GM23338 (cell line): Measurements from ENCODE around the gene ANAPC13. TPM values are rescaled to one million over a fixed set of nuclear protein-coding genes. Genes with fewer than 3 reads are reported as not detected.

Source experiments
- ATAC-seq: fragments of 200-7000 bp; cut with Tn5 transposase; 3 replicates; pipeline ENCODE4 v1.9.1; 2020
- DNase-seq: peaks from one replicate; pipeline ENCODE4 v3.0.0-alpha.2; 2015; ENCODE audit warnings: low spot score
- H2AFZ ChIP-seq: fragments of 200-600 bp; sonication (generic); 2 replicates; pipeline ENCODE4 v1.8.0; 2016; ENCODE audit warnings: antibody characterized with exemption, mild to moderate bottlenecking, moderate library complexity
- H3F3A ChIP-seq: fragments of 200-600 bp; sonication (generic); replicated peaks from 2 replicates; pipeline ENCODE4 v1.8.0; 2017; ENCODE audit warnings: antibody characterized with exemption, mixed run types, low read depth
- H3K27ac ChIP-seq: fragments of 200-600 bp; sonication (generic); 2 replicates; pipeline ENCODE4 v1.6.1; 2016; ENCODE audit warnings: low read depth
- H3K27me3 ChIP-seq: fragments of 200-600 bp; sonication (generic); 2 replicates; pipeline ENCODE4 v1.8.0; 2016; ENCODE audit warnings: mild to moderate bottlenecking, mixed run types, moderate library complexity; ENCODE audit not compliant: insufficient read depth
- H3K36me3 ChIP-seq: fragments of 200-600 bp; sonication (generic); 2 replicates; pipeline ENCODE4 v1.8.0; 2016; ENCODE audit warnings: mild to moderate bottlenecking; ENCODE audit not compliant: insufficient read depth
- H3K4me1 ChIP-seq: fragments of 200-600 bp; sonication (generic); 2 replicates; pipeline ENCODE4 v1.8.0; 2016; ENCODE audit warnings: mild to moderate bottlenecking, moderate library complexity; ENCODE audit not compliant: insufficient read depth
- H3K4me2 ChIP-seq: fragments of 200-600 bp; sonication (generic); 2 replicates; pipeline ENCODE4 v1.7.1; 2017; ENCODE audit warnings: mixed run types
- H3K4me3 ChIP-seq: fragments of 200-600 bp; sonication (generic); 2 replicates; pipeline ENCODE4 v1.6.1; 2016; ENCODE audit warnings: mixed run types
- H3K79me2 ChIP-seq: fragments of 200-600 bp; sonication (generic); replicated peaks from 2 replicates; pipeline ENCODE4 v1.8.0; 2017; ENCODE audit warnings: mild to moderate bottlenecking; ENCODE audit not compliant: insufficient read depth
- H3K9me2 ChIP-seq: fragments of 200-600 bp; sonication (generic); 2 replicates; pipeline ENCODE4 v1.8.0; 2017; ENCODE audit not compliant: insufficient read depth
- H4K20me1 ChIP-seq: fragments of 200-600 bp; sonication (generic); replicated peaks from 2 replicates; pipeline ENCODE4 v1.8.0; 2017; ENCODE audit warnings: mild to moderate bottlenecking; ENCODE audit not compliant: insufficient read depth
- H3K27ac Mint-ChIP-seq: 2 replicates; pipeline ENCODE4 v1.8.0; 2020; ENCODE audit warnings: inconsistent platforms, mild to moderate bottlenecking, moderate library complexity, mixed read lengths
- H3K27me3 Mint-ChIP-seq: 3 replicates; pipeline ENCODE4 v1.8.0; 2022; ENCODE audit warnings: low read depth, mild to moderate bottlenecking, moderate library complexity, mixed read lengths, inconsistent platforms; ENCODE audit not compliant: insufficient read depth, poor library complexity
- H3K36me3 Mint-ChIP-seq: 3 replicates; pipeline ENCODE4 v1.8.0; 2021; ENCODE audit warnings: low read depth, mild to moderate bottlenecking, inconsistent platforms, moderate library complexity, mixed read lengths
- H3K4me1 Mint-ChIP-seq: 3 replicates; pipeline ENCODE4 v1.8.0; 2020; ENCODE audit warnings: mild to moderate bottlenecking, inconsistent platforms, mixed read lengths
- H3K4me3 Mint-ChIP-seq: 3 replicates; pipeline ENCODE4 v1.8.0; 2021; ENCODE audit warnings: moderate library complexity, mild to moderate bottlenecking, inconsistent platforms, mixed read lengths
- H3K9me3 Mint-ChIP-seq: 3 replicates; pipeline ENCODE4 v1.8.0; 2020; ENCODE audit warnings: moderate library complexity, mild to moderate bottlenecking, inconsistent platforms, mixed read lengths
- EZH2 ChIP-seq: fragments of 200-600 bp; sonication (generic); IDR thresholded peaks from one replicate; pipeline ENCODE4 v1.8.0; 2017; ENCODE audit warnings: antibody characterized with exemption, mild to moderate bottlenecking, low read depth; ENCODE audit not compliant: unreplicated experiment
- EZH2phosphoT487 ChIP-seq: fragments of 200-600 bp; sonication (generic); IDR thresholded peaks from one replicate; pipeline ENCODE4 v1.8.1; 2018; ENCODE audit warnings: antibody characterized with exemption; ENCODE audit not compliant: unreplicated experiment
- JUNB ChIP-seq: IDR thresholded peaks from one replicate; pipeline ENCODE4 v1.6.1; 2016; ENCODE audit warnings: antibody characterized with exemption; ENCODE audit not compliant: unreplicated experiment
- polyA plus RNA-seq: library from polyadenylated mRNA; unstranded; fragments of >200 nt; fragmentation: Nextera tagmentation; extraction: Ambion mirVana; gene quantifications from 2 replicates; pipeline ENCODE4 v1.2.1, GENCODE V29; 2016
- total RNA-seq: library from RNA; depleted of rRNA; stranded (reverse); fragments of >200 nt; shearing (Covaris generic); gene quantifications from 2 replicates; pipeline ENCODE4 v1.2.3, GENCODE V29; 2014
- TF ChIP-seq, protein P1 (sequence below): fragments of 250-450 bp; sonication (Bioruptor Pico); IDR thresholded peaks from 2 replicates; pipeline ENCODE4 v1.5.0; 2020; ENCODE audit warnings: mild to moderate bottlenecking, moderate library complexity
- TF ChIP-seq, protein P2 (sequence below): IDR thresholded peaks from 2 replicates; pipeline ENCODE4 v1.6.1; 2016; ENCODE audit warnings: antibody characterized with exemption

ANAPC13 gene
- total and polyA plus RNA-seq, 2 experiments from 2014 or later = 44.4 to 76.8 TPM

DNA sequence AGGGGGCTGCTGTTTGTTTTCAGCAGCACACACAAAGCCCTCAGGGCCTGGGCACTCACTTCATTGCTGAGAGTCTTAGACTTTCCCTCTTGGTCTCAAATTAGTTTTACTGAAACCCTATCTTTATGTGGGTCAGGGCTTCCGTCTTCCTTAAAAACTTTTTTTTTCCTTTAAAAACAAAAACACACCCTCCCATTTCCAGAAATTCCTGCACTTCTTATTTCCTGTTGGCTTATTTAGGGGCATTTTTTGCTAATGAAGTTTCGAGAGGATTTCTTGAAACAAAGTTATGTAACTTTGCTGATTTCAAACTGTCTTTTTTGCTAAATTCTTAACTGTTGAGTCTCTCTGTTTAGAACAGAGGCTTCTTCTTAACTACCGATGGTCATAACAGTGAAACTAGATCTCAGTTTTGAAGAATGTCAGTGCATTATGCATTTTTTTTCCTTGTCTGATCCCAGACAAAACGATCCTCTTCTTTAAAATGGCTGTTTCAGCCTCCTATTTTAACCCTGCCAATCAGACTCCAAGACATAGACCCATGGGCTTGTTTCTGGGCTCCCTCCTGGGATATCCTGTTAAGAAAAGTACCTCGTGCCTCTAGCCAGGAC is 23.3 kb downstream of the ANAPC13 start (continued):
- TF ChIP-seq, protein P1, sequence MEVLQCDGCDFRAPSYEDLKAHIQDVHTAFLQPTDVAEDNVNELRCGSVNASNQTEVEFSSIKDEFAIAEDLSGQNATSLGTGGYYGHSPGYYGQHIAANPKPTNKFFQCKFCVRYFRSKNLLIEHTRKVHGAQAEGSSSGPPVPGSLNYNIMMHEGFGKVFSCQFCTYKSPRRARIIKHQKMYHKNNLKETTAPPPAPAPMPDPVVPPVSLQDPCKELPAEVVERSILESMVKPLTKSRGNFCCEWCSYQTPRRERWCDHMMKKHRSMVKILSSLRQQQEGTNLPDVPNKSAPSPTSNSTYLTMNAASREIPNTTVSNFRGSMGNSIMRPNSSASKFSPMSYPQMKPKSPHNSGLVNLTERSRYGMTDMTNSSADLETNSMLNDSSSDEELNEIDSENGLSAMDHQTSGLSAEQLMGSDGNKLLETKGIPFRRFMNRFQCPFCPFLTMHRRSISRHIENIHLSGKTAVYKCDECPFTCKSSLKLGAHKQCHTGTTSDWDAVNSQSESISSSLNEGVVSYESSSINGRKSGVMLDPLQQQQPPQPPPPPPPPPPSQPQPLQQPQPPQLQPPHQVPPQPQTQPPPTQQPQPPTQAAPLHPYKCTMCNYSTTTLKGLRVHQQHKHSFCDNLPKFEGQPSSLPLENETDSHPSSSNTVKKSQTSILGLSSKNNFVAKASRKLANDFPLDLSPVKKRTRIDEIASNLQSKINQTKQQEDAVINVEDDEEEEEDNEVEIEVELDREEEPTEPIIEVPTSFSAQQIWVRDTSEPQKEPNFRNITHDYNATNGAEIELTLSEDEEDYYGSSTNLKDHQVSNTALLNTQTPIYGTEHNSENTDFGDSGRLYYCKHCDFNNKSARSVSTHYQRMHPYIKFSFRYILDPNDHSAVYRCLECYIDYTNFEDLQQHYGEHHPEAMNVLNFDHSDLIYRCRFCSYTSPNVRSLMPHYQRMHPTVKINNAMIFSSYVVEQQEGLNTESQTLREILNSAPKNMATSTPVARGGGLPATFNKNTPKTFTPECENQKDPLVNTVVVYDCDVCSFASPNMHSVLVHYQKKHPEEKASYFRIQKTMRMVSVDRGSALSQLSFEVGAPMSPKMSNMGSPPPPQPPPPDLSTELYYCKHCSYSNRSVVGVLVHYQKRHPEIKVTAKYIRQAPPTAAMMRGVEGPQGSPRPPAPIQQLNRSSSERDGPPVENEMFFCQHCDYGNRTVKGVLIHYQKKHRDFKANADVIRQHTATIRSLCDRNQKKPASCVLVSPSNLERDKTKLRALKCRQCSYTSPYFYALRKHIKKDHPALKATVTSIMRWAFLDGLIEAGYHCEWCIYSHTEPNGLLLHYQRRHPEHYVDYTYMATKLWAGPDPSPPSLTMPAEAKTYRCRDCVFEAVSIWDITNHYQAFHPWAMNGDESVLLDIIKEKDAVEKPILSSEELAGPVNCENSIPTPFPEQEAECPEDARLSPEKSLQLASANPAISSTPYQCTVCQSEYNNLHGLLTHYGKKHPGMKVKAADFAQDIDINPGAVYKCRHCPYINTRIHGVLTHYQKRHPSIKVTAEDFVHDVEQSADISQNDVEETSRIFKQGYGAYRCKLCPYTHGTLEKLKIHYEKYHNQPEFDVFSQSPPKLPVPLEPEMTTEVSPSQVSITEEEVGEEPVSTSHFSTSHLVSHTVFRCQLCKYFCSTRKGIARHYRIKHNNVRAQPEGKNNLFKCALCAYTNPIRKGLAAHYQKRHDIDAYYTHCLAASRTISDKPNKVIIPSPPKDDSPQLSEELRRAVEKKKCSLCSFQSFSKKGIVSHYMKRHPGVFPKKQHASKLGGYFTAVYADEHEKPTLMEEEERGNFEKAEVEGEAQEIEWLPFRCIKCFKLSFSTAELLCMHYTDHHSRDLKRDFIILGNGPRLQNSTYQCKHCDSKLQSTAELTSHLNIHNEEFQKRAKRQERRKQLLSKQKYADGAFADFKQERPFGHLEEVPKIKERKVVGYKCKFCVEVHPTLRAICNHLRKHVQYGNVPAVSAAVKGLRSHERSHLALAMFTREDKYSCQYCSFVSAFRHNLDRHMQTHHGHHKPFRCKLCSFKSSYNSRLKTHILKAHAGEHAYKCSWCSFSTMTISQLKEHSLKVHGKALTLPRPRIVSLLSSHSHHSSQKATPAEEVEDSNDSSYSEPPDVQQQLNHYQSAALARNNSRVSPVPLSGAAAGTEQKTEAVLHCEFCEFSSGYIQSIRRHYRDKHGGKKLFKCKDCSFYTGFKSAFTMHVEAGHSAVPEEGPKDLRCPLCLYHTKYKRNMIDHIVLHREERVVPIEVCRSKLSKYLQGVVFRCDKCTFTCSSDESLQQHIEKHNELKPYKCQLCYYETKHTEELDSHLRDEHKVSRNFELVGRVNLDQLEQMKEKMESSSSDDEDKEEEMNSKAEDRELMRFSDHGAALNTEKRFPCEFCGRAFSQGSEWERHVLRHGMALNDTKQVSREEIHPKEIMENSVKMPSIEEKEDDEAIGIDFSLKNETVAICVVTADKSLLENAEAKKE (CRISPR knock-in tag) = no peak

DNA sequence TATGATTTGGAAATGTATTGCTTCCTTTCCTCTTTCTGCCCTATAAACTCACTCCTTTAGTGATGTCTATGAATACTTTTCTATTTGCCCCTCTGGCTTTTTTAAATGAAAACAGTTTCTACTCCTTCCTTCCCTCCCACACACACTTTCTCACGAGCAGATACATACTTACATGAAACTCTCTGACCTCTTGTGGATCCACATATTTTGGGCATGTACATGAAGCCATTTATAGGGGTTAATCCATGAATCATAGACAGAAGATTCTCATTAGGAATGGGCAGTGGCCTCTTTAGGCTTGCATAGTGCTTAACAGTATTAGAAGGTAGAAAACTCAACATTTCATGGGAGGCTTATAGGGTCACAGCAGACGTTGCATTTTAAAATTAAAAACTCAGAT is 24.8 kb downstream of the ANAPC13 start:
- Histone ChIP-seq H3K4me1 (peaks cover 31% of the 10 kb centered on the region), H3K4me2 (no peak overlapping the region), H3K9me2 (no peaks in the 10 kb centered on the region), H3K79me2 (no peaks in the 10 kb centered on the region), H3K27ac (no peak overlapping the region), H3K27me3 (no peaks in the 10 kb centered on the region), H4K20me1 (no peaks in the 10 kb centered on the region), H3F3A (peaks cover 5% of the 10 kb centered on the region; the same call in 1 of the 2 replicates), H3K4me3 (no peak overlapping the region), H2AFZ (no peak overlapping the region), H3K36me3 (no peaks in the 10 kb centered on the region)
- no peak overlapping the region for H3K27ac Mint-ChIP-seq
- peaks cover 13% of the 10 kb centered on the region for H3K27me3 Mint-ChIP-seq
- DNase-seq (no peak), ATAC-seq (no peak)
- H3K9me3 Mint-ChIP-seq = no peaks in the 10 kb centered on the region
- H3K4me1 Mint-ChIP-seq = peaks cover 33% of the 10 kb centered on the region
- no peak overlapping the region for H3K4me3 Mint-ChIP-seq
- H3K36me3 Mint-ChIP-seq = no peaks in the 10 kb centered on the region
- TF ChIP-seq, protein P1 (CRISPR knock-in tag) = no peak
- TF ChIP-seq EZH2phosphoT487 (no peak), JUNB (no peak), EZH2 (no peak)
- TF ChIP-seq, protein P2, sequence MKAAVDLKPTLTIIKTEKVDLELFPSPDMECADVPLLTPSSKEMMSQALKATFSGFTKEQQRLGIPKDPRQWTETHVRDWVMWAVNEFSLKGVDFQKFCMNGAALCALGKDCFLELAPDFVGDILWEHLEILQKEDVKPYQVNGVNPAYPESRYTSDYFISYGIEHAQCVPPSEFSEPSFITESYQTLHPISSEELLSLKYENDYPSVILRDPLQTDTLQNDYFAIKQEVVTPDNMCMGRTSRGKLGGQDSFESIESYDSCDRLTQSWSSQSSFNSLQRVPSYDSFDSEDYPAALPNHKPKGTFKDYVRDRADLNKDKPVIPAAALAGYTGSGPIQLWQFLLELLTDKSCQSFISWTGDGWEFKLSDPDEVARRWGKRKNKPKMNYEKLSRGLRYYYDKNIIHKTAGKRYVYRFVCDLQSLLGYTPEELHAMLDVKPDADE = no peak
